ENCODE results near the gene CDK19.
A peak's percentile ranks its signal among the peaks of the same experiment; 100 is the strongest.

Gene CDK19

DNA sequence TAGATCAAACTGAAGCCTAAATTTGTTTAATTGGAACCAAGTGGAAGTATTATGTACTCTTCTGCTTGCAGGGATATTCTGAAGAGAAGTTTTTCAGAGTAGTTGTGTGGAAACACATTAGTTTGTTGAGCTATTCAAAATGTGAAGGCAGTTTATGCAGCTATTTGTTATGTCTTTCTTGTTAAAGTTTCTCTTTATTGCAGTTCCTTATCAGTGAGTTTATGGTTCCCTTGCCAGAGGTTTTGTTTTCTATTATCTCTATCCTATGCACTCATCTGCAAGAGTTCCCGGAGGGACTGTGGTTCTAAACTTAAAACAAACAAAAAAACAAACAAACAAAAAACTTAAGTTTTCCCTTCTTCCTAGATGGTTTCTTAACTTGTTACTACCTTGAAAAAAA, 195.2 kb downstream of the CDK19 start:
- no peak overlapping the region for H3K18ac ChIP-seq (ENCODE audit: low read length)
- no peak overlapping the region for H3K14ac ChIP-seq (ENCODE audit: low read length)
- H3K23ac ChIP-seq (ENCODE audit: low read length), result no peak overlapping the region
- peaks cover 2% of the 10 kb centered on the region for H3K9me3 ChIP-seq (ENCODE audit: insufficient read depth, low read depth, low read length)
- no peak overlapping the region for H3K4me3 ChIP-seq (ENCODE audit: low read depth, low read length)
- H2BK12ac ChIP-seq (ENCODE audit: low read length), result no peak overlapping the region
- no peaks in the 10 kb centered on the region for H3K79me1 ChIP-seq (ENCODE audit: low read length)
- peaks cover 2 to 5% of the 10 kb centered on the region in 2 experiments for H3K4me1 ChIP-seq (ENCODE audit: control insufficient read depth in 1 of 2, insufficient read depth in 2 of 2, low read length in 2 of 2)
- no peaks in the 10 kb centered on the region for H3K79me2 ChIP-seq (ENCODE audit: control insufficient read depth, insufficient read depth, low read length, poor library complexity)
- H3K9ac ChIP-seq (ENCODE audit: low read length), result no peak overlapping the region
- no peak overlapping the region for H4K91ac ChIP-seq (ENCODE audit: low read depth, low read length)
- no peak overlapping the region for H2AFZ ChIP-seq (ENCODE audit: insufficient read depth, low read length, poor library complexity)
- no peak overlapping the region for H4K8ac ChIP-seq (ENCODE audit: low read depth, low read length)
- H2BK120ac ChIP-seq (ENCODE audit: insufficient read depth, low read length, poor library complexity), result no peak overlapping the region
- H3K27me3 ChIP-seq (ENCODE audit: insufficient read depth, low read length), result no peaks in the 10 kb centered on the region
- H4K12ac ChIP-seq (ENCODE audit: low read depth, low read length), result no peak overlapping the region
- H2BK5ac ChIP-seq (ENCODE audit: low read depth, low read length, poor library complexity), result no peak overlapping the region
- no peak for DNase-seq
- H3K4me2 ChIP-seq (ENCODE audit: low read length), result no peak overlapping the region
- no CpG with 5 or more reads among the region's 1 CpG for WGBS (ENCODE audit: extremely low coverage, insufficient coverage, insufficient read length)
- H3K36me3 ChIP-seq (ENCODE audit: control insufficient read depth in 1 of 2, insufficient read depth in 2 of 2, low read length in 2 of 2), result peaks cover 6 to 17% of the 10 kb centered on the region in 2 experiments
- no peak overlapping the region for H2AK5ac ChIP-seq (ENCODE audit: low read length)
- no peak overlapping the region for H3K27ac ChIP-seq (ENCODE audit: low read depth, low read length)
- H3K4ac ChIP-seq (ENCODE audit: low read depth, low read length), result no peak overlapping the region

DNA sequence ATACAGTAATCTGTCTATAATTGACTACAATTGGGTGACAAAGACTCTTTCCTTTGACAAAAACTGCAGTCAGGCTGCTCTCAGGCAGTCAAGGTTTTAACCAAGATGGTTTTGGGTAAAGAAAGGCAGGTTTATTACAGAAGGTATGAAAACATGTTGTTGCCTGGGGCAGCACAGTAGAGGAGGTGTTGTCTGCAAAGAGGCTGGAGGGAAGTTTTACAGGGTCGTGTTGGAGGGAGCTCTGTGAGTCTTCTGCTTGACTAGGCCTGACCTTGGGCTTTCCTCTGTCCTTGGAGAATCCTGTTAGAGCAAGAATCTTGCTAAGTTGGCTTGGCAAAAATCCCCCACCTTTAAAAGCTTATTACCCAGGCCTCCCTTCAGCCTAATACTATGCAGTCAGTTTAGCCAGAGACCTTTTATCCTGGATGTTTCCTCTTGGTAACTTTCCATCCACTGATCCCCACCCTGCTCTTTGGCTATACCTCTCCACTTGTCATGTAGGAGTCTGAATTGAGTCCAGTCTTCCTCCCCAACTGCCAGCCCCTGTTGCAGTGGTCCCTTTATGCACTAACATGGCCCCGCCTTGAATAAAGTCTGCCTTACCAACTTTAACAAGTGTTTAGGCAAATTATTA, 195.9 kb downstream of the CDK19 start:
- Histone ChIP-seq H2BK5ac (ENCODE audit: low read depth, low read length, poor library complexity) (no peak overlapping the region), H3K27me3 (ENCODE audit: insufficient read depth, low read length) (no peaks in the 10 kb centered on the region), H3K4me2 (ENCODE audit: low read length) (no peak overlapping the region), H2AK5ac (ENCODE audit: low read length) (no peak overlapping the region), H3K79me2 (ENCODE audit: control insufficient read depth, insufficient read depth, low read length, poor library complexity) (no peaks in the 10 kb centered on the region), H3K4me1 (ENCODE audit: control insufficient read depth in 1 of 2, insufficient read depth in 2 of 2, low read length in 2 of 2) (peaks cover 2 to 5% of the 10 kb centered on the region in 2 experiments), H3K4ac (ENCODE audit: low read depth, low read length) (no peak overlapping the region), H3K4me3 (ENCODE audit: low read depth, low read length) (no peak overlapping the region), H4K91ac (ENCODE audit: low read depth, low read length) (no peak overlapping the region), H2AFZ (ENCODE audit: insufficient read depth, low read length, poor library complexity) (no peak overlapping the region), H2BK12ac (ENCODE audit: low read length) (no peak overlapping the region), H3K14ac (ENCODE audit: low read length) (no peak overlapping the region), H3K79me1 (ENCODE audit: low read length) (no peaks in the 10 kb centered on the region), H4K12ac (ENCODE audit: low read depth, low read length) (no peak overlapping the region), H3K9ac (ENCODE audit: low read length) (no peak overlapping the region), H4K8ac (ENCODE audit: low read depth, low read length) (no peak overlapping the region), H3K9me3 (ENCODE audit: insufficient read depth, low read depth, low read length) (peaks cover 2% of the 10 kb centered on the region), H3K18ac (ENCODE audit: low read length) (no peak overlapping the region), H3K27ac (ENCODE audit: low read depth, low read length) (no peak overlapping the region), H3K23ac (ENCODE audit: low read length) (no peak overlapping the region), H2BK120ac (ENCODE audit: insufficient read depth, low read length, poor library complexity) (no peak overlapping the region), H3K36me3 (ENCODE audit: control insufficient read depth in 1 of 2, insufficient read depth in 2 of 2, low read length in 2 of 2) (peaks cover 7 to 20% of the 10 kb centered on the region in 2 experiments)
- no CpG with 5 or more reads among the region's 2 CpGs for WGBS (ENCODE audit: extremely low coverage, insufficient coverage, insufficient read length)
- DNase-seq, result no peak

DNA sequence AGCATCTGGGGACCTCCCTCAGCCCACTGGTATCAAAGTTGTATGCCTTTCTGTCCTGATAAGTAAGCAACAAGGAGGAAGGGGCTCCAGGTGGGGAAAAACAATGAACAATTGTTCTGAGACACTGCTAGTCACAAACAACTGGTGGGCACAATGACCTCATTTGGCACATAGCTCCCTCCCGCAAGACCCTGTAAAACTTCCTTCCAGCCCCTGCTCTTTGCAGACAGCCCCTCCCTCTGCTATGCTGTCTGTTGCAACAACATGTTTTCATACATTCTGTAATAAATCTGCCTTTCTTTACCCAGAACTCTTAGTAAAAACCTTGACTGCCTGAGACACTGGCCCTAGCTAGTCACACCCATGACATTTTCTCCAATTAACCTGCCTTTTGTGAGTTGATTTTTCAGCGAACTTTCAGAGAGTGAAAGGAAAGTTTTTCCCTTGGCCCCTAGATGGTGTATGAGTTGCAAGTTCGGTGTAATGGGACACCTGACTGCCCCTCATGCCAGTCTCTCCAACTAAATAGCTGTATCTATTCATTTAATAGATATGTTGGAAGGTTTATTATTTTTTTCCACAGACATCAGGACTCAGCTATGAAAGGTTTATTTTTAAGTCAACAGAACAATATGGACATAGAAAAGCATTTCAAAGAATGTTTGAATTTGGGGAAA, 196.5 kb downstream of the CDK19 start:
- no peak overlapping the region for H3K4me2 ChIP-seq (ENCODE audit: low read length)

DNA sequence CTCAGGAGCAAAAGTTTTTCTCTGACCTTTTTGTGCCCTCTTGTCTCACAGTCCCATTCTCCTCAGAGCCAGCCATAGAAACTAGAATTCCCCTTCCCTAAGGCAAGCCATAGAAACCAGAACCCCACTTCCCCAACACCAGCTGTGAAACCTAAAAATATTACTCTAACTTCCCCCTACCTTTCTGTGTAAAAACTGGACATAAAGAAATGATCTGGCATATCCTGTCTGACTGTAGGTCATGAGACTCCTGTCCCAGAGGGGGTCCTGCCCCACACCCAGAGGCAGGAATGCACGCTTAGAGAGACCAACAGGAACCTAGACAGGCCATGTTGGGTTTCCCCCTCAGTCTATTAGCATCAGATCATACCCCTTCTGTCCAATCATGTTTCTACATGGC, 198.2 kb downstream of the CDK19 start:
- H2BK120ac ChIP-seq (ENCODE audit: insufficient read depth, low read length, poor library complexity), result no peak overlapping the region

More for the DNA sequence above, 196.5 kb downstream of the CDK19 start:
- H4K12ac ChIP-seq (ENCODE audit: low read depth, low read length), result no peak overlapping the region
- no peak overlapping the region for H4K8ac ChIP-seq (ENCODE audit: low read depth, low read length)
- H3K4me3 ChIP-seq (ENCODE audit: low read depth, low read length), result no peak overlapping the region
- H3K9me3 ChIP-seq (ENCODE audit: insufficient read depth, low read depth, low read length), result peaks cover 2% of the 10 kb centered on the region
- no peak overlapping the region for H3K27ac ChIP-seq (ENCODE audit: low read depth, low read length)
- no peak overlapping the region for H3K23ac ChIP-seq (ENCODE audit: low read length)
- peak overlapping the region; percentile 7 for H2BK5ac ChIP-seq (ENCODE audit: low read depth, low read length, poor library complexity)
- H2AFZ ChIP-seq (ENCODE audit: insufficient read depth, low read length, poor library complexity), result no peak overlapping the region
- H3K4me1 ChIP-seq (ENCODE audit: control insufficient read depth in 1 of 2, insufficient read depth in 2 of 2, low read length in 2 of 2), result peaks cover 2 to 5% of the 10 kb centered on the region in 2 experiments
- H3K4ac ChIP-seq (ENCODE audit: low read depth, low read length), result no peak overlapping the region
- H2BK120ac ChIP-seq (ENCODE audit: insufficient read depth, low read length, poor library complexity), result no peak overlapping the region
- no peak overlapping the region for H2AK5ac ChIP-seq (ENCODE audit: low read length)
- no peak overlapping the region for H3K9ac ChIP-seq (ENCODE audit: low read length)
- no peak overlapping the region for H3K18ac ChIP-seq (ENCODE audit: low read length)
- H3K27me3 ChIP-seq (ENCODE audit: insufficient read depth, low read length), result no peaks in the 10 kb centered on the region
- no peaks in the 10 kb centered on the region for H3K79me2 ChIP-seq (ENCODE audit: control insufficient read depth, insufficient read depth, low read length, poor library complexity)
- no CpG with 5 or more reads among the region's 3 CpGs for WGBS (ENCODE audit: extremely low coverage, insufficient coverage, insufficient read length)
- no peak overlapping the region for H4K91ac ChIP-seq (ENCODE audit: low read depth, low read length)
- no peak overlapping the region for H3K14ac ChIP-seq (ENCODE audit: low read length)
- no peak overlapping the region for H2BK12ac ChIP-seq (ENCODE audit: low read length)
- no peak for DNase-seq
- no peaks in the 10 kb centered on the region for H3K79me1 ChIP-seq (ENCODE audit: low read length)
- peaks cover 9 to 23% of the 10 kb centered on the region in 2 experiments for H3K36me3 ChIP-seq (ENCODE audit: control insufficient read depth in 1 of 2, insufficient read depth in 2 of 2, low read length in 2 of 2)

More for the DNA sequence above, 198.2 kb downstream of the CDK19 start:
- Histone ChIP-seq H4K12ac (ENCODE audit: low read depth, low read length) (no peak overlapping the region), H3K23ac (ENCODE audit: low read length) (no peak overlapping the region), H3K27ac (ENCODE audit: low read depth, low read length) (no peak overlapping the region), H3K4me3 (ENCODE audit: low read depth, low read length) (no peak overlapping the region), H3K27me3 (ENCODE audit: insufficient read depth, low read length) (no peaks in the 10 kb centered on the region), H3K79me2 (ENCODE audit: control insufficient read depth, insufficient read depth, low read length, poor library complexity) (no peaks in the 10 kb centered on the region), H3K4me2 (ENCODE audit: low read length) (no peak overlapping the region), H2AFZ (ENCODE audit: insufficient read depth, low read length, poor library complexity) (no peak overlapping the region), H3K9me3 (ENCODE audit: insufficient read depth, low read depth, low read length) (peaks cover 2% of the 10 kb centered on the region), H3K4me1 (ENCODE audit: control insufficient read depth in 1 of 2, insufficient read depth in 2 of 2, low read length in 2 of 2) (peaks cover 2 to 5% of the 10 kb centered on the region in 2 experiments), H3K14ac (ENCODE audit: low read length) (no peak overlapping the region), H2AK5ac (ENCODE audit: low read length) (no peak overlapping the region), H3K36me3 (ENCODE audit: control insufficient read depth in 1 of 2, insufficient read depth in 2 of 2, low read length in 2 of 2) (peaks cover 9 to 22% of the 10 kb centered on the region in 2 experiments), H4K91ac (ENCODE audit: low read depth, low read length) (no peak overlapping the region), H2BK5ac (ENCODE audit: low read depth, low read length, poor library complexity) (no peak overlapping the region), H3K18ac (ENCODE audit: low read length) (no peak overlapping the region), H2BK12ac (ENCODE audit: low read length) (no peak overlapping the region), H3K9ac (ENCODE audit: low read length) (no peak overlapping the region), H3K79me1 (ENCODE audit: low read length) (no peaks in the 10 kb centered on the region), H4K8ac (ENCODE audit: low read depth, low read length) (no peak overlapping the region), H3K4ac (ENCODE audit: low read depth, low read length) (no peak overlapping the region)
- no CpG with 5 or more reads among the region's 1 CpG for WGBS (ENCODE audit: extremely low coverage, insufficient coverage, insufficient read length)
- DNase-seq, result no peak

All from trophoblast cell (in vitro differentiated cells and primary cell).